ENCODE measurements around the gene TYK2.
"Not testable (repeated sequence)": the region's sequence is repeated elsewhere in the genome, so short reads cannot be mapped to it uniquely, and the experiment has no call there.

TYK2 gene

GRCh38 chr19:10368101-10368803 is 12.1 kb downstream of the TYK2 start:
- DNase-seq, result no peak

DNA sequence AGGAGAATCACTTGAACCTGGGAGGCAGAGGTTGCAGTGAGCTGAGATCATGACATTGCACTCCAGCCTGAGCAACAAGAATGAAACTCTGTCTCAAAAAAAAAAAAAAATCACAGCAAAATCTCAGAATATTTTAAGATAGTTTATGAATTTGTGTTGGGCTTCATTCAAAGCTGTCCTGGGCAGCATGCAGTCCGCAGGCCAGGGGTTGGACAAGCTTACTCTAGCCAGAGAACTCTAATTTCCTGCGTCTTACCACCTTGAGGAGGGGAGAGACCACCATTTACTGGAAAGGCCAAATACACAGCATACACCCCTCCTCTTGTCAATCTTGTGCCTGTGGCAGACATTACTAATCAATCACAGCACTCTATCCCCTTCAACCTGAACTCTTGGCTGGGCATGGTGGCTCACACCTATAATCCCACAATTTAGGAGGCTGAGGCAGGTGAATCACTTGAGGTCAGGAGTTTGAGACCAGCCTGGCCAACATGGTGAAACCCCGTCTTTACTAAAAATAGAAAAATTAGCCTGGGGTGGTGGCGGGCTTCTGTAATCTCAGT is 13.3 kb downstream of the TYK2 start:
- DNase-seq, result not testable (repeated sequence)

GRCh38 chr19:10365518-10365917 is 14.9 kb downstream of the TYK2 start:
- DNase-seq, result no peak

GRCh38 chr19:10364644-10365043 is 15.7 kb downstream of the TYK2 start:
- DNase-seq, result no peak

DNA sequence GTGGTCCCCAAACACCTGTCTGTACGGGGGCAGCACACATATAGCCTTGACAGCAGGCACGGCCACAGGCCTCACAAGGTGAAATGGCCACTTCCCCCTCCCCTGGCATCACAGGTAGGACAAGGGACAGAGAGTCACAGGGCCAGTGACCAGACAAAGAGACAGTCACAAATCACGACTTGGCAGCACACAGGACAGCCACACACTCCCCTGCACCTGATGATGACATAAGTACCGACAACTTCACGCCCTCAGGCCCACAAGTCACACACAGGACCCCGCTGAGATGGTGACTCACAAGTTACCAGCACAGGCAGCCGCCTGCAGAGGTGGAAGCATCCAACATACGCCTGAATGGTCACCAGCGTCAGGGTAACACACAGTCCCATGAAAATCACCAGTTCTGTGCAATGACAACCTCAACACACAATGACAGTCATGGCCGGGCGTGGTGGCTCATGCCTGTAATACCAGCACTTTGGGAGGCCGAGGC is 16.5 kb downstream of the TYK2 start:
- DNase-seq, result no peak

DNA sequence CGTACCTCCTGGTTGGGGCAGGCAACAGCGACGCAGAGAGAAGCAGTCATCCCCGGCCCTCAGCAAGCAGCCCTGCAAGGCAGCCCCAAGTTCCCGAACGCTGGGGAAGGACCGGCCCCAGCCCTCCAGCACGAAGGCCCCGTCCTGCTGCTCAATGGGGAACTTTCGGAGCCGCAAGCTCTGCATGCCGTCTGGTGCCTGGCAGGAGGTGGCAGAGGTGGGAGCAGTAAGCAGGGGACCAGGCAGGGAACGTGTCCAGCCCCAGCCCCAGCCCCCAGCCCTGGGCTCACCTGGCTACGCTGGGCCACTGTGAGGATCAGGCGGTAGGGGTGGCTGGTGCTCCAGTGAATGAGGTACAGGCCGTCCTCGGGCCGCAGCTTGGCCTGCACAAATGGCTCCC is 18.1 kb downstream of the TYK2 start:
- no peak for DNase-seq

- no peak for DNase-seq
Measured at GRCh38 chr19:10361569-10362011, 18.8 kb downstream of the TYK2 start.

DNA sequence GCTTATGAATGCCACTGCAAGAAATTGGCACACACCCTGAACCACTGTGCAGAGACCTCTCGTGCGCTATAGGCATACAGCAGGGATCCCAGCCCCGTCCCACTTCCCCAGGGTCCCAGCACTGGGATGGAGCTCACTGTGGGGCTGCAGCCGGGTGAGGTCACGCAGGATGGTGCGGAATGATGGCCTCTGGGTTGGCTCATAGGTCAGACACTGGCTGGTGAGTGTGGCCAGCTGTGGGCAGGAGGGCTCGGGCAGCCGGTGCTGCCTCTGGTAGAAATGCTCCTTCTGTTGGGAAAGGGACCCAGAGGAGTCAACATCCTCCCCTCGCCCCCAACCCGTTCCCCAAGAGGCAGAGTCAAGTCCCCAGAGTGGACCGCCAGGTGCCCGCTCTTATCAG is 23.9 kb downstream of the TYK2 start:
- DNase-seq, result no peak

GRCh38 chr19:10353793-10354391 is 26.5 kb downstream of the TYK2 start:
- no peak for DNase-seq

GRCh38 chr19:10352764-10353671 is 27.4 kb downstream of the TYK2 start:
- DNase-seq, result no peak

- no peak for DNase-seq
Measured at GRCh38 chr19:10346509-10346908, 33.9 kb downstream of the TYK2 start.

GRCh38 chr19:10344780-10345179 is 35.6 kb downstream of the TYK2 start:
- no peak for DNase-seq

DNA sequence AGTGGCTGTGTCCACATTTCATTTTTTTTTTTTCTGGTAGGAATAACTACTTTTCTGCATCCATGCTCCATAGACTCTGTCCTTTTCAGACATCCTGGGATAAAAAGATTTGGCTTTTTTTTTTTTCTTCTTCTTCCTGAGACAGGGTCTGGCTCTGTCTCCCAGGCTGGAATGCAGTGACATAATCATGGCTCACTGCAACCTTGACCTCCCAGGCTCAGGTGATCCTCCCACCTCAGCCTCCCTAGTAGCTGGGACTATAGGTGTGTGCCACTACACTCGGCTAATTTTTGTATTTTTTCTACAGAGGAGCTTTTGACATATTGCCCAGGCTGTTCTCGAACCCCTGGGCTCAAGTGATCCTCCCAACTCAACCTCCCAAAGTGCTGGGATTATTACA is 36.9 kb downstream of the TYK2 start:
- DNase-seq, result no peak

- DNase-seq, result no peak
Measured at GRCh38 chr19:10339977-10340376, 40.4 kb downstream of the TYK2 start.

DNA sequence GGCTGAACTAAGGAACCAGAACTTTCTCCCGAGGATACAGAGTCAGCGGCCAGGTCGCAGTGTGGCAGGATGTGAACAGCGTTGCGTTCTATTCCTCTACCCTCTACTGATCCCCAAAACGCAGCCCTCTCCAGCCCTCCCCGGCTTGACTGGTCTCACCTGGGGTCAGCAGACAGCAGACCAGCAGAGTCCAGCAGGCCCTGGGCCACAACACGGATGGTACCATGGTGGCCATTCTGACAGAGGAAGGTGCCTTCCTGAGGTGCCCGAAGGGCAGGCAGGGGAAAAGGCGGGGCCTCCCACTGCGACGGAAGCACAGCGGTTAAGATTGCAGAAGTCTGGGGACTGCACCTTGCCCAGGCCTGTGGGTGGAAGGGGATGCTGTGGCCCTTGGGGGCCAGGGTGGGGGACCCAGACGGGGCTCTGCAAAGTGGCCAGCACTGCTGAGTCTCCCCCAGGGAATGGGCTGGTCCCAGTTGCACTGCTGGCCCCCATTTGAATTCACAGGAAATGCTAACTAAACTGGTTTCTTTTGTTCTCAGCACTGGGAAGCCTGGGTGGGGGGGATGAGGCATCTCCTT is 40.9 kb downstream of the TYK2 start, which contains the start of gene ICAM3:
ICAM3 (minus strand) TSS at position 245 of the 581 bp plus-strand sequence; CDS start at position 235, 10 bp downstream.
- no peak for DNase-seq

GRCh38 chr19:10338940-10339339 is 41.4 kb downstream of the TYK2 start:
- DNase-seq, result no peak

DNA sequence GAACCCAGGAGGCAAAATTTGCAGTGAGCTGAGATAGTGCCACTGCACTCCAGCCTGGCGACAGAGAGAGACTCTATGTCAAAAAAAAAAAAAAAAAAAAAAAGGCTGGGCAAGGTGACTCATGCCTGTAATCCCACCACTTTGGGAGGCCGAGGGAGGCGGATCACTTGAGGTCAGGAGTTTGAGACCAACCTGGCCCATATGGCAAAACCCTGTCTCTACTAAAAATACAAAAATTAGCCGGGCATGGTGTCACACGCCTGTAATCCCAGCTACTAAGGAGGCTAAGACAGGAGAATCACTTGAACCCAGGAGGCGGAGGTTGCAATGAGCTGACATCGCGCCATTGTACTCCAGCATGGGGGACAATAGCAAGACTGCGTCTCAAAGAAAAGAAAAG is 43.6 kb downstream of the TYK2 start:
- DNase-seq, result not testable (repeated sequence)

- DNase-seq, result no peak
Measured at GRCh38 chr19:10335352-10335985, 44.9 kb downstream of the TYK2 start.

DNA sequence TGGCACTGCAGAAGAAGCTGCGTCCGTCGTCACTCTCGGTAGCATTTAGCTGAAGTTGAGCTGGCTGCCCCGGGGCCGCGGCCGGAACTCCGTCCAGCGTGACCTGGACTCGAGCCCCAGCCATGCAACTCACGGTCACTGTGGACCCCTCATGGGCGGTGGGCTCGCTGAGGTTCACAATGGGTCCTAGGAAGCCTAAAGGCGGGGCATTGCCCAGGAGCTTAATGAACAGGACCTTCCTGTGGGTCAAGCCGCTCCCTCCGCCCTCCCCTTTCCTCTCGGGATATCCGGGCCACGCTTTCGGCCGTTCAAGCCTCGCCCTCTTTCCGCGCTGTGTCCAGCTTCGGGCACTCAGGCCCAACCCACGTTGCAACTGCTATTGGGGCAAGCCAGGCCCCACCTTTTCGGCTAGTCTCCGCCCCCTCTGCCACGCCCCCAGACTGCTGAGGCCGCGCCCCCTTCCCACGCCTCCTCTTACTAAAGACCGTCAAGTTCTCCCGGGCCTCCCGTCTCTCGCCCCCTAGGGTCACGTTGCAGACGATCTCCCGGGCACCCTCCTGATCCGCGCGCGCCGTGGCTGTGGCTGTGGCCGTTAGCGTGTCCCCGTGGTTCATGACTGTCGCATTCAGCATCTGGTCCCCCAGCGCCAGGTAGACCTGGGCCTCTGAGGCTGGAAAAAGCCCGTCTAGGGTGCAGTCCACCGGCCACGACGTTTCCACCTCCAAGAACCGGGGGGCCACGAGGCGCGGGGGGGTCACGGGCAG is 45.6 kb downstream of the TYK2 start:
- peak; percentile 31 for DNase-seq

GRCh38 chr19:10333758-10334587 is 46.4 kb downstream of the TYK2 start:
- no peak for DNase-seq
